ENCODE results near the gene CCDC85B. TPM values are rescaled to one million over a fixed set of nuclear protein-coding genes. Genes with fewer than 3 reads are reported as not detected.

Gene CCDC85B
- total and polyA plus RNA-seq, 2 of the 8 experiments (the other 6 are each of a cell fraction or from before 2014, with no cell fraction given): 19.8 to 30.8 TPM

DNA sequence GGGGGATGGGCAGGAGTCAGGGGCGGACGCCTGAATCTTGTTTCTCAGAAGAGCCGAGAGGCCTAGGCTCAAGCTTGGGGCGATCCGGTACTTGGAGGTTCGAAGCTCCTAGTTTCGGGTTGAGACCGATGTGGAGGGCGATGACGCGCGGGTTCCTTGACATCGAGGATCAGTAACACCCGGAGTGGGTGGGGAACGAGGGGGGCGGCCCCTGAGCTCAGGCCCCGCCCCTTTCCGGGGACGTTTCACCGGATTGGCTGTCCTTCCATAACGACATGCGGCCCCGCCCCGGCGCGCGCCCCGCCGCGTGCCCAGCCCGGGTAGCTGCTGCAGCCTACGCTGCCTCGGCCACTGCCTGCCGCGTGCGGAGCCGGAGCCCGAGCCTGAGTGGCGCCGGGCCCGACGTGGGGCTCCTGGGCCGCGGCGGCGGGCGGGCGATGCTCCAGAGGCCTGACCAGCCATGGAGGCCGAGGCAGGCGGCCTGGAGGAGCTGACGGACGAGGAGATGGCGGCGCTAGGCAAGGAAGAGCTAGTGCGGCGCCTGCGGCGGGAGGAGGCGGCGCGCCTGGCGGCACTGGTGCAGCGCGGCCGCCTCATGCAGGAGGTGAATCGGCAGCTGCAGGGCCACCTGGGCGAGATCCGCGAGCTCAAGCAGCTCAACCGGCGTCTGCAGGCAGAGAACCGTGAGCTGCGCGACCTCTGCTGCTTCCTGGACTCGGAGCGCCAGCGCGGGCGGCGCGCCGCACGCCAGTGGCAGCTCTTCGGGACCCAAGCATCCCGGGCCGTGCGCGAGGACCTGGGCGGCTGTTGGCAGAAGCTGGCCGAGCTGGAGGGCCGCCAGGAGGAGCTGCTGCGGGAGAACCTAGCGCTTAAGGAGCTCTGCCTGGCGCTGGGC lies at the start of gene CCDC85B (continued):
- TF ChIP-seq, protein P1, sequence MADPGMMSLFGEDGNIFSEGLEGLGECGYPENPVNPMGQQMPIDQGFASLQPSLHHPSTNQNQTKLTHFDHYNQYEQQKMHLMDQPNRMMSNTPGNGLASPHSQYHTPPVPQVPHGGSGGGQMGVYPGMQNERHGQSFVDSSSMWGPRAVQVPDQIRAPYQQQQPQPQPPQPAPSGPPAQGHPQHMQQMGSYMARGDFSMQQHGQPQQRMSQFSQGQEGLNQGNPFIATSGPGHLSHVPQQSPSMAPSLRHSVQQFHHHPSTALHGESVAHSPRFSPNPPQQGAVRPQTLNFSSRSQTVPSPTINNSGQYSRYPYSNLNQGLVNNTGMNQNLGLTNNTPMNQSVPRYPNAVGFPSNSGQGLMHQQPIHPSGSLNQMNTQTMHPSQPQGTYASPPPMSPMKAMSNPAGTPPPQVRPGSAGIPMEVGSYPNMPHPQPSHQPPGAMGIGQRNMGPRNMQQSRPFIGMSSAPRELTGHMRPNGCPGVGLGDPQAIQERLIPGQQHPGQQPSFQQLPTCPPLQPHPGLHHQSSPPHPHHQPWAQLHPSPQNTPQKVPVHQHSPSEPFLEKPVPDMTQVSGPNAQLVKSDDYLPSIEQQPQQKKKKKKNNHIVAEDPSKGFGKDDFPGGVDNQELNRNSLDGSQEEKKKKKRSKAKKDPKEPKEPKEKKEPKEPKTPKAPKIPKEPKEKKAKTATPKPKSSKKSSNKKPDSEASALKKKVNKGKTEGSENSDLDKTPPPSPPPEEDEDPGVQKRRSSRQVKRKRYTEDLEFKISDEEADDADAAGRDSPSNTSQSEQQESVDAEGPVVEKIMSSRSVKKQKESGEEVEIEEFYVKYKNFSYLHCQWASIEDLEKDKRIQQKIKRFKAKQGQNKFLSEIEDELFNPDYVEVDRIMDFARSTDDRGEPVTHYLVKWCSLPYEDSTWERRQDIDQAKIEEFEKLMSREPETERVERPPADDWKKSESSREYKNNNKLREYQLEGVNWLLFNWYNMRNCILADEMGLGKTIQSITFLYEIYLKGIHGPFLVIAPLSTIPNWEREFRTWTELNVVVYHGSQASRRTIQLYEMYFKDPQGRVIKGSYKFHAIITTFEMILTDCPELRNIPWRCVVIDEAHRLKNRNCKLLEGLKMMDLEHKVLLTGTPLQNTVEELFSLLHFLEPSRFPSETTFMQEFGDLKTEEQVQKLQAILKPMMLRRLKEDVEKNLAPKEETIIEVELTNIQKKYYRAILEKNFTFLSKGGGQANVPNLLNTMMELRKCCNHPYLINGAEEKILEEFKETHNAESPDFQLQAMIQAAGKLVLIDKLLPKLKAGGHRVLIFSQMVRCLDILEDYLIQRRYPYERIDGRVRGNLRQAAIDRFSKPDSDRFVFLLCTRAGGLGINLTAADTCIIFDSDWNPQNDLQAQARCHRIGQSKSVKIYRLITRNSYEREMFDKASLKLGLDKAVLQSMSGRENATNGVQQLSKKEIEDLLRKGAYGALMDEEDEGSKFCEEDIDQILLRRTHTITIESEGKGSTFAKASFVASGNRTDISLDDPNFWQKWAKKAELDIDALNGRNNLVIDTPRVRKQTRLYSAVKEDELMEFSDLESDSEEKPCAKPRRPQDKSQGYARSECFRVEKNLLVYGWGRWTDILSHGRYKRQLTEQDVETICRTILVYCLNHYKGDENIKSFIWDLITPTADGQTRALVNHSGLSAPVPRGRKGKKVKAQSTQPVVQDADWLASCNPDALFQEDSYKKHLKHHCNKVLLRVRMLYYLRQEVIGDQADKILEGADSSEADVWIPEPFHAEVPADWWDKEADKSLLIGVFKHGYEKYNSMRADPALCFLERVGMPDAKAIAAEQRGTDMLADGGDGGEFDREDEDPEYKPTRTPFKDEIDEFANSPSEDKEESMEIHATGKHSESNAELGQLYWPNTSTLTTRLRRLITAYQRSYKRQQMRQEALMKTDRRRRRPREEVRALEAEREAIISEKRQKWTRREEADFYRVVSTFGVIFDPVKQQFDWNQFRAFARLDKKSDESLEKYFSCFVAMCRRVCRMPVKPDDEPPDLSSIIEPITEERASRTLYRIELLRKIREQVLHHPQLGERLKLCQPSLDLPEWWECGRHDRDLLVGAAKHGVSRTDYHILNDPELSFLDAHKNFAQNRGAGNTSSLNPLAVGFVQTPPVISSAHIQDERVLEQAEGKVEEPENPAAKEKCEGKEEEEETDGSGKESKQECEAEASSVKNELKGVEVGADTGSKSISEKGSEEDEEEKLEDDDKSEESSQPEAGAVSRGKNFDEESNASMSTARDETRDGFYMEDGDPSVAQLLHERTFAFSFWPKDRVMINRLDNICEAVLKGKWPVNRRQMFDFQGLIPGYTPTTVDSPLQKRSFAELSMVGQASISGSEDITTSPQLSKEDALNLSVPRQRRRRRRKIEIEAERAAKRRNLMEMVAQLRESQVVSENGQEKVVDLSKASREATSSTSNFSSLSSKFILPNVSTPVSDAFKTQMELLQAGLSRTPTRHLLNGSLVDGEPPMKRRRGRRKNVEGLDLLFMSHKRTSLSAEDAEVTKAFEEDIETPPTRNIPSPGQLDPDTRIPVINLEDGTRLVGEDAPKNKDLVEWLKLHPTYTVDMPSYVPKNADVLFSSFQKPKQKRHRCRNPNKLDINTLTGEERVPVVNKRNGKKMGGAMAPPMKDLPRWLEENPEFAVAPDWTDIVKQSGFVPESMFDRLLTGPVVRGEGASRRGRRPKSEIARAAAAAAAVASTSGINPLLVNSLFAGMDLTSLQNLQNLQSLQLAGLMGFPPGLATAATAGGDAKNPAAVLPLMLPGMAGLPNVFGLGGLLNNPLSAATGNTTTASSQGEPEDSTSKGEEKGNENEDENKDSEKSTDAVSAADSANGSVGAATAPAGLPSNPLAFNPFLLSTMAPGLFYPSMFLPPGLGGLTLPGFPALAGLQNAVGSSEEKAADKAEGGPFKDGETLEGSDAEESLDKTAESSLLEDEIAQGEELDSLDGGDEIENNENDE (IDR thresholded peaks at IDR 0.05; ENCODE audit: insufficient replicate concordance, low read length): no peak
- TF ChIP-seq TCF12 (IDR thresholded peaks at IDR 0.05; ENCODE audit: low read depth, low read length): no peak
- no peak for TF ChIP-seq SRF (IDR thresholded peaks at IDR 0.05; ENCODE audit: low read depth, low read length)
- TF ChIP-seq CBX5 (IDR thresholded peaks at IDR 0.05; ENCODE audit: low read depth, low read length): no peak
- no peak for TF ChIP-seq TEAD4 (IDR thresholded peaks at IDR 0.05; ENCODE audit: low read depth, low read length)
- no peak for TF ChIP-seq CEBPB (IDR thresholded peaks at IDR 0.05; ENCODE audit: low read depth, low read length)
- peak in 1 of 2 experiments; percentile 81; a peak in 2 of 3 replicates for TF ChIP-seq POLR2A (IDR thresholded peaks at IDR 0.05; ENCODE audit: control extremely low read depth in 1 of 2, low read depth in 2 of 2, low read length in 2 of 2)
- TF ChIP-seq GABPA (IDR thresholded peaks at IDR 0.05; ENCODE audit: borderline replicate concordance, insufficient read depth, low read length): 0 out of 2 replicates have a peak, but pooled peaks have one; percentile 15
- no peak for TF ChIP-seq EP300 (IDR thresholded peaks at IDR 0.05; ENCODE audit: borderline replicate concordance in 1 of 2, low read depth in 2 of 2, low read length in 2 of 2)
- TF ChIP-seq JUN (IDR thresholded peaks at IDR 0.05; ENCODE audit: low read depth, low read length): no peak

Data from H1 (cell line).